Thymus (tissue), 14 donors: ENCODE data around the gene TP53I3. TPM values are rescaled to one million over a fixed set of nuclear protein-coding genes. Genes with fewer than 3 reads are reported as not detected.
A peak's percentile ranks its signal among the peaks of the same experiment; 100 is the strongest.

Source experiments
- DNase-seq, 9 donors: peaks; one replicate each; pipeline ENCODE4 v3.0.0-alpha.2; 2013; ENCODE audit warnings: low spot score in 9 of 9, low read depth in 6 of 9, missing footprints in 1 of 9
- H3K27ac ChIP-seq, 2 donors: one replicate each; pipeline ENCODE4 v1.5.1; 2013; ENCODE audit warnings: control low read depth in 1 of 2, low read depth in 1 of 2, low read length in 1 of 2, mild to moderate bottlenecking in 1 of 2, moderate library complexity in 1 of 2
- H3K27me3 ChIP-seq, 2 donors: one replicate each; pipeline ENCODE4 v1.5.1; 2013; ENCODE audit warnings: low read length in 1 of 2; ENCODE audit not compliant: control insufficient read depth in 2 of 2, insufficient read depth in 1 of 2
- H3K36me3 ChIP-seq, 2 donors: one replicate each; pipeline ENCODE4 v1.5.1; 2013; ENCODE audit warnings: low read length in 1 of 2, mild to moderate bottlenecking in 1 of 2, moderate library complexity in 1 of 2; ENCODE audit not compliant: control insufficient read depth in 2 of 2, insufficient read depth in 2 of 2
- H3K4me1 ChIP-seq, 2 donors: one replicate each; pipeline ENCODE4 v1.5.1; 2013; ENCODE audit warnings: low read length in 2 of 2; ENCODE audit not compliant: control insufficient read depth in 2 of 2, insufficient read depth in 2 of 2
- H3K4me3 ChIP-seq, 2 donors: one replicate each; pipeline ENCODE4 v1.5.1; 2013; ENCODE audit warnings: low read length in 2 of 2, control low read depth in 1 of 2, mild to moderate bottlenecking in 1 of 2
- H3K9me3 ChIP-seq, 2 donors: one replicate each; pipeline ENCODE4 v1.5.1; 2013; ENCODE audit warnings: low read length in 1 of 2, mild to moderate bottlenecking in 1 of 2; ENCODE audit not compliant: control insufficient read depth in 2 of 2, insufficient read depth in 1 of 2
- WGBS: extraction: QIAGEN DNeasy Blood & Tissue Kit; methylation state at CpG from one replicate; pipeline ENCODE4 v1.1.7; 2013; 5-methylcytosine and 5-hydroxymethylcytosine counted together
- long read RNA-seq, 10 donors: transcript quantifications; one replicate each; lab custom pipeline, GENCODE V29; 2026
- polyA plus RNA-seq: library from polyadenylated mRNA; stranded (reverse); fragments of 200-250 nt; gene quantifications from one replicate; pipeline ENCODE4 v1.2.3, GENCODE V29; 2013
- total RNA-seq: library from RNA; stranded (reverse); fragments of 120-200 nt; gene quantifications from one replicate; pipeline ENCODE4 v1.2.4, GENCODE V29; 2013
- donor health status: healthy.

TP53I3 gene, protein sequence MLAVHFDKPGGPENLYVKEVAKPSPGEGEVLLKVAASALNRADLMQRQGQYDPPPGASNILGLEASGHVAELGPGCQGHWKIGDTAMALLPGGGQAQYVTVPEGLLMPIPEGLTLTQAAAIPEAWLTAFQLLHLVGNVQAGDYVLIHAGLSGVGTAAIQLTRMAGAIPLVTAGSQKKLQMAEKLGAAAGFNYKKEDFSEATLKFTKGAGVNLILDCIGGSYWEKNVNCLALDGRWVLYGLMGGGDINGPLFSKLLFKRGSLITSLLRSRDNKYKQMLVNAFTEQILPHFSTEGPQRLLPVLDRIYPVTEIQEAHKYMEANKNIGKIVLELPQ
- 30.0 TPM for total RNA-seq
- polyA plus RNA-seq = 31.3 TPM
- long read RNA-seq, donor 1, partial matches to known transcripts = 0 of 1 reads
- long read RNA-seq, donor 1, other reads (novel, unspliced or antisense) = 0 of 1 reads
- long read RNA-seq, donor 2, transcript TP53I3-202 (6 exons, 1,635 nt) = major isoform, 7 of 17 reads
- long read RNA-seq, donor 2, partial matches to known transcripts = 6 of 17 reads
- long read RNA-seq, donor 2, other reads (novel, unspliced or antisense) = 0 of 17 reads
- long read RNA-seq, donor 3, transcript TP53I3-202 (6 exons, 1,635 nt) = minor isoform, 6 of 24 reads
- long read RNA-seq, donor 3, transcript TP53I3-201 (5 exons, 1,998 nt) = major isoform, 8 of 24 reads
- long read RNA-seq, donor 3, partial matches to known transcripts = 8 of 24 reads
- long read RNA-seq, donor 3, other reads (novel, unspliced or antisense) = 0 of 24 reads
- long read RNA-seq, donor 4, partial matches to known transcripts = 7 of 16 reads
- long read RNA-seq, donor 4, other reads (novel, unspliced or antisense) = 0 of 16 reads
- long read RNA-seq, donor 5, transcript TP53I3-201 (5 exons, 1,998 nt) = minor isoform, 6 of 22 reads
- long read RNA-seq, donor 5, transcript TP53I3-202 (6 exons, 1,635 nt) = major isoform, 7 of 22 reads
- long read RNA-seq, donor 5, partial matches to known transcripts = 9 of 22 reads
- long read RNA-seq, donor 5, other reads (novel, unspliced or antisense) = 0 of 22 reads
- long read RNA-seq, donor 6, partial matches to known transcripts = 0 of 8 reads
- long read RNA-seq, donor 6, other reads (novel, unspliced or antisense) = 0 of 8 reads
- long read RNA-seq, donor 7, transcript TP53I3-202 (6 exons, 1,635 nt) = major isoform, 7 of 9 reads
- long read RNA-seq, donor 7, partial matches to known transcripts = 0 of 9 reads
- long read RNA-seq, donor 7, other reads (novel, unspliced or antisense) = 0 of 9 reads
- long read RNA-seq, donor 8, partial matches to known transcripts = 0 of 1 reads
- long read RNA-seq, donor 8, other reads (novel, unspliced or antisense) = 0 of 1 reads
- long read RNA-seq, donor 9, partial matches to known transcripts = 0 of 6 reads
- long read RNA-seq, donor 9, other reads (novel, unspliced or antisense) = 0 of 6 reads
- long read RNA-seq, donor 10, partial matches to known transcripts = 0 of 4 reads
- long read RNA-seq, donor 10, other reads (novel, unspliced or antisense) = 0 of 4 reads

DNA sequence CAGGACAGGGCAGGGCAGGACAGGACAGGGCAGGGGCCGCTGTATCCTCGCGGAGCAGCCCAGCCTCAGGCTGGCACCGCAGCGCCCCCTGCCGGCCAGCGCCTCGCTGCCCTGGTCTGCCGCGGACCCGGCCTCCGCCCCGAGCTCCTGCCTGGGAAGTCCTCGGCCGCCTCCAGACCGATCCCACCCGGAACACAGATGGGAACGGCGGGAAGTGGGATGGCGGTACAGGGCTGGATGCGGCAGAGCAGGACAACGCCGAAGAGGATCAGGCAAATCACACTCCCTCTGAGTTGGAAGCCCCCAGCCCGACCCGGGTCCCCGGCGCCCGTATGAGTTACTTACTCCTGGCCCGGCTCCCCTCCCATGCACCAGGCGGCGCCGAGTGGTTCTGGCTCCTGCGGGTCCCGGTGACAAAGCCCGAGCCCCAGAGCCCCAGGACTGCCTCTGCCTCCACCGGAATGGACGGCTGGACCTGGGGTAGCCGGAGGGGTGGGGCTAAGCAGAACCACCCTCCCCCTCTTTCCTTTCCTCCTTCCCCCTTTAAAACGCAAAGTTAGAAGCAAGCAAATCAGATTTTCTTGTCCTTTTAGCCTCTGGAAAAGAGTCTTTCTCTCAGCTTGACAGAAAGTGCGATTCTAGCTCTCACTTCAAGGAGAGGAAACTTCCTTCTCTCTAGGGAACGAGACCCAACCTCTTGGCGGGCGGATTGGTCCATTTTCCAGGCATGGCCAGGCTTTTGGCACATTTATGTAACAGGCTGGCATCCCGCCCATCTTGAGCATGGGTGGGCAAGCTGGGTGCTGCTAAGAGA, at the start of gene TP53I3:
Gene TP53I3, minus strand, starts transcription at position 449 of the 814 bp plus-strand sequence. CDS start 508 bp downstream, outside the sequence.
- Histone ChIP-seq H3K27ac (peak within 1 kb of the TSS; percentile 79 to 91), H3K27me3 (no peaks in the 10 kb centered on the region), H3K4me1 (peaks cover 9 to 19% of the 10 kb centered on the region in 2 donors), H3K36me3 (peaks cover 9 to 13% of the 10 kb centered on the region in 2 donors), H3K9me3 (no peaks in the 10 kb centered on the region), H3K4me3 (peak within 1 kb of the TSS; percentile 62 to 69)
- WGBS = 2% methylated on average over 44 of the region's 44 CpGs
- DNase-seq = peak; percentile 37 to 88 (median 81)

DNA sequence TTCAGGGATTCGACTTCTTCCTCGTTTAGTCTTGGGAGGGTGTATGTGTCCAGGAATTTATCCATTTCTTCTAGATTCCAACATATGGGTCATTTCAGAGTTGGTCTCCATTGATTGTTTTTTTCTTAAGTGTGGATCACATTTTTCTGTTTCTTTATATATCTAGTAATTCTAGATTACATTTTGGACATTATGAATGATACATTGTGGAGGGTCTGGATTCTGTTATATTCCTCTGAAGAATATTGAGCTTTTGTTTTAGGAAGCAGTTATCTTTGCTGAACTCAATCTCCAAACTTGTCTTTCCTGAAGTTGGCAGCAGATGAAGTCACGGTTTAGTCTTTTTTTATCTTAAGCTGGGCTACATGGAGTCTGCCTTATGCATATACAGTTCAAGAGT, 47.9 kb upstream of the TP53I3 start:
- no peaks in the 10 kb centered on the region for H3K27me3 ChIP-seq
- no peaks in the 10 kb centered on the region for H3K36me3 ChIP-seq
- H3K4me3 ChIP-seq = no peak overlapping the region
- H3K4me1 ChIP-seq = no peaks in the 10 kb centered on the region
- H3K27ac ChIP-seq = no peak overlapping the region
- H3K9me3 ChIP-seq = no peaks in the 10 kb centered on the region
- no peak for DNase-seq
- 98% methylated on average over 3 of the region's 3 CpGs for WGBS

DNA sequence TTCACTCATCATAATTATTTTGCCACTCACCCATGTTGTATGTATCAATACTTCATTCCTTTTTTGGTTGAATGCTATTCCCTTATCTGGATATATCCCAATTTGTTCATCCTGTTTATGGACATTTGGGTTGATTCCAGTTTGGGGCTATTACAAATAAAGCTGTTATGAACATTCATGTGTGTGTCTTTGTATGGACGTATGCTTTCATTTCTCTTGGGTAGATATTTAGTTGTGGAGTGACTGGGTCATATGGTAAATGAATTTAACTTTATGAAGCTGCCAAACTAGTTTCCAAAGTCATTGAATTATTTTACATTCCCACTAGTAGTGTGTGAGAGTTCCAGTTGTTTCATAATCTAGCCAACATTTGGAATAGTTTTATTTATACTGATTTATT, 41.3 kb upstream of the TP53I3 start:
- Histone ChIP-seq H3K9me3 (no peaks in the 10 kb centered on the region), H3K4me1 (peaks cover 4 to 10% of the 10 kb centered on the region in 2 donors), H3K36me3 (no peaks in the 10 kb centered on the region), H3K27me3 (peaks cover 0 to 4% of the 10 kb centered on the region in 2 donors), H3K4me3 (no peak overlapping the region), H3K27ac (no peak overlapping the region)
- DNase-seq = no peak
- 95% methylated on average over 1 of the region's 1 CpG for WGBS

DNA sequence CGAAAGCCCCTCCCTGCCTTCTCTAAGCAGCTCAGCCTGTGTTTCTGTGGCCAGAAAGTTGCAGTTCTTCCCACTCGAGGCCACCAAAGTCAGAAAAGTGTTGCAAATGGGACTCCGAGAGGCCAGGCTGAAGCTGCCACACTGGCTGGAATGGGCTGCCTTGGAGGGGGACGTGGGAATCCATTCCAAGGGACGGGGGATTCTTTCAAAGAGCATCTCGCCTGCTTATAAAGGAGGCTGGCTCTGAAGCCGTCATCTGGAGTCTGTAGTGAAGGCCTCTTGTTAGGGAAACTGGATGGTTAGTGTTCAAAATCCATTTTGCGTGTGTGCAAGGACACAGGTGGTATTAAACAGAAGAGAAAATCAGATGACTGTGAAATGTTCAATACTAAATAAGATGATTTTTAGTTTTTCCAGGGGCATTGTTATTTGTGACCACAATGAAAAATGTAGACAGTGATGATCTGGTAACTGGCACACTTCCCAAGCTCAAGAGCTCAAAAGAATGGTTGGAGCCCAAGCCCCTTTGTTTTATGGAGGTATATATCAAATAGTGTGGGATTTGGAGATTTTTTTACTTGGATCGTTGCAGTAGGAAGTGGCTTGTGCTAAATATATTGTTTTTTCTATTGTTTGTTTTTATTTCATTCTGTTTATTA, 39.4 kb upstream of the TP53I3 start:
- H3K4me3 ChIP-seq = peak overlapping the region; percentile 57 to 64
- peaks cover 0 to 4% of the 10 kb centered on the region in 2 donors for H3K27me3 ChIP-seq
- H3K36me3 ChIP-seq = no peaks in the 10 kb centered on the region
- DNase-seq = peak in 1 of 9 donors; percentile 40
- peak overlapping the region; percentile 57 to 64 for H3K27ac ChIP-seq
- no peaks in the 10 kb centered on the region for H3K9me3 ChIP-seq
- WGBS = 17% methylated on average over 9 of the region's 9 CpGs
- peaks cover 4 to 10% of the 10 kb centered on the region in 2 donors for H3K4me1 ChIP-seq

DNA sequence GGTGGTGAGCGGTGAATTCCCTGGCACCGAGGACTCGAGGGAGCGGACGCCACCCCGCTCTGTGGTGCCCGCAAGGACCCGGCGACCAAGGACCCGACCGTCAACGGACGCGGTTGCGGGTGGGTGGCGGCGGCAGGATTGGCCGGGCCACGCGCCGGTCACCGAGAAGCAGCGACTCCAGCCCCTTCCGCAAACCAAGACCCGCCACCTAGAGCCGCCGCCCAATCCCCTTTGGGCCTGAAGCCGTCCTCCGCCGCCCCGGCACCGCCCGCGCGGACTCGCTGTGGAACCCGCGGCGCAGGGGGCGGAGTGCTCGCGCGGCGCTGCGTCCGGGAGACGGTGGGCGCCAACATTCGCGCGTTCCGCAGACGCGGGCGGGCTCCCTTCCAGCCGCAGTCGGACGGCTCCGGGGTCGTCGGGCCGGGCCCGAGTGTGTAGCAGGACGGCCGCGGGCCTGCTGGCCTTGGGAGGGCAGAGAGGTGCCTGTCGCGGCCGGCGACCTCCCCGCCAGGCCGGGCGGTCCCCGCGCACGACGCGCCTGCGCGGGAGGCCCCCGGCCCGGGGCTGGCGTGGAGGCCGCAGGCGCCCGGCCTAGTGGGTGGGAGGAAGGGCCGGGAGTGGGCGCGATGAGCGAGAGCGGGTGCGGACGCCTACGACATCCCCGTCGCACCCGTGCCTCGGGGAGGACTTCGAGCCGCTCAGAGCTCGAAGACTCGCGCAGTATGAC, 38.7 kb upstream of the TP53I3 start, which contains the start of the genes FAM228B and PFN4:
Gene FAM228B, plus strand, starts transcription at position 275 of the 727 bp plus-strand sequence. CDS start 893 bp downstream, outside the sequence.
Gene PFN4, minus strand, starts transcription at position 140 of the 727 bp plus-strand sequence. CDS start 799 bp downstream, outside the sequence.
- under 1% methylated on average over 103 of the region's 103 CpGs for WGBS
- no peaks in the 10 kb centered on the region for H3K36me3 ChIP-seq
- H3K27me3 ChIP-seq = peaks cover 0 to 4% of the 10 kb centered on the region in 2 donors
- peak in 6 of 9 donors; percentile 37 to 69 (median 52) for DNase-seq
- H3K4me3 ChIP-seq = peak within 1 kb of the TSS; percentile 57 to 64
- H3K9me3 ChIP-seq = no peaks in the 10 kb centered on the region
- peaks cover 4 to 10% of the 10 kb centered on the region in 2 donors for H3K4me1 ChIP-seq
- peak within 1 kb of the TSS; percentile 64 to 81 for H3K27ac ChIP-seq

DNA sequence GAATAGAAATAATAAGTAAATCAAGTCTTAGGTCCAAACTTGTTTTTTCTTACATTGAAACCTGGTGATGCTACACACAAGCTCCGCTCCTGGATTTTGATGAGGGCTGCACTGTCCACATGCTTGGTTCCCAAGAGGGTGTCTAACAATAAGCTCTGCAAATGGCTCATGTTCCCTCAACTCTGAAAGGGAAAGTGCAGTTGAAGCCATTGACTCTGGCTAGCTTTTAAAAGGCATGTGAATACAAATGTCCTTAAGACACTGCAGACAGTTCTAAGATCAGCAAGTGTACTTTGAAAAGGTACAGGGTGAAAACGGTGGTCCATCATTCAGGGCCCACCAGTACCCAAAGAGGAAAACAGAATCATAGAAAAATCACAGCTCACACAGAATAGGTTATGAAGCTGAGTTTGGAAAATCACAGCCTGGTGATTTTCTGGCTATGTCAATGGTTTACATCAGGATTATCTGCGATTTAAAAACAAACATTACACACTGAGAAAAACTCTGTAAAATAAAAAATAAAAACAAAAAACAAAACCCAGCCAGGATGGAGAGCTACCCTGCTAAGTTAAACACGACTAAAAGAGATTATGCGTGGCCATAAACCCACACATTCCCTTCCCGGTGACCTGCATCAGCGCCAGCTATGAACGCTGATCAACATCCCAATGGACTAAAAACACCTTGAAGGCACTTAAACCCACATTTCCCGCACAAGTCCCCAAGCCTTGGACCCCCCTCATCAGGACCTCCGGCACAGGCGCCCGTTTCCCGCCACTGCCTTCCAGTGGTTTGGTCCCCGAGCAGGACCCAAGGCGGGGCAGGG, 37.9 kb upstream of the TP53I3 start:
- H3K4me3 ChIP-seq = peak overlapping the region; percentile 57 to 64
- peak overlapping the region; percentile 63 to 81 for H3K27ac ChIP-seq
- no peaks in the 10 kb centered on the region for H3K36me3 ChIP-seq
- DNase-seq = peak in 1 of 9 donors; percentile 14
- WGBS = 11% methylated on average over 15 of the region's 15 CpGs
- no peaks in the 10 kb centered on the region for H3K9me3 ChIP-seq
- peaks cover 4 to 10% of the 10 kb centered on the region in 2 donors for H3K4me1 ChIP-seq
- peaks cover 0 to 4% of the 10 kb centered on the region in 2 donors for H3K27me3 ChIP-seq
